Activated CD4-positive, alpha-beta T cell treated with anti-CD3 and anti-CD28 coated beads for 1 hour (primary cell): ENCODE results near the gene MEGF8.

Experiments used
- DNase-seq: peaks from one replicate; pipeline ENCODE4 v3.0.0-alpha.2; 2020

Gene MEGF8

DNA sequence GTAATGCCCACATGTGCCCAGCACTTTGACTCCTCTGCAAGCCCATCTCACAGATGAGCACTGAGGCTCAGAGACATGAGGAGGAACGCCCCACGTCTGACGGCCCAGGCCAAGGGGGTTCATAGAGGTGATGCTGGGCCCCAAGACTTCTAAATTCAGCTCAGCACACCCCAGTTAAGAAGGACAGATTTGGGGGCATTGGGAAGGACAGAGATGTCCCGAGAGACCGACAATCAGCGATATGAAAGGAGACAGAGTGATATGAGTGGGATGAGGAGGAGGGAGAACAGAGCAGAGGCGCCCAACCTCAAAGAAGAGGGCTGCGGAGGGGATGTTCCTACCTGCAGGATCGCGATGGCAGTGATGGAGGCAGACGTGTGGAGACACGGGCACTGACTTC is 64.5 kb downstream of the MEGF8 start, which contains the start of gene CNFN:
Gene CNFN, minus strand, starts transcription at position 399 of the 400 bp plus-strand sequence. CDS start 1,260 bp downstream, outside the sequence.
- no peak for DNase-seq

DNA sequence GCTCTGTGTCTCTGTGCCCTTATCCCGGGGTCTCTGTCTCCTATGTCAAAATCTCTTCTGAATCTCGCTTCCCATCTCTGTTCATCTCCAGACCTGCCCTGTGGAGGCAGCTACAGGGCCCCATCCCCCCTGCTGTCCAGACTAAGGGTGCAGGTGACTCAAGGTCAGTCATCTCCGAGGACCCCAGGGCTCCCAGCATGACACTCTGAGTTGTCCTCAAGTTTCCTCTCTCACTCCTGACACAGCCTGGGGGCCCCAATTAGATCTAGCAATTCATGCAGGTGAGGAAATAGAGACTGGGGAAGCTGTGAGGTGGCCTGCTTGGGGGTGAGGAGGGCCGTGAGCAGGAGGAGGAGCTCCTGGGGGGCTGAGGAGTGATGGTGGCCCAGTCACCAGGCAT is 66.7 kb downstream of the MEGF8 start:
- no peak for DNase-seq

DNA sequence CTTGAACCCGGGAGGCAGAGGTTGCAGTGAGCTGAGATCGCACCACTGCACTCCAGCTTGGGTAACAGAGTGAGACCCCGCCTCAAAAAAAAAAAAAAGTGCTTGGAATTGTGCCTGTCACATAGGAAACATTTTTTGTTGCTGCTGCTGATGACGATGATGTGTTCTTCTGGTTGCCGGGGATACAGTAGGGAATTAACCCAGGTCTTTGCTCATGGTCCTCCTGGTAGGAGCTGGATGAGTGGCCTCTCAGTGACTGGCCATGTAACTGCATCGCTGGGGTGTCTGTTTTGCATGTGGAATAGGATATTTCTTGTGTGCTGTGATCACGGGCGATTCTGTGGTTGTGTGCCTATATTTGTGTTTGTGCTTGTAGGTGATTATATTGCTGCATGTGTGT is 69.3 kb downstream of the MEGF8 start:
- no peak for DNase-seq

DNA sequence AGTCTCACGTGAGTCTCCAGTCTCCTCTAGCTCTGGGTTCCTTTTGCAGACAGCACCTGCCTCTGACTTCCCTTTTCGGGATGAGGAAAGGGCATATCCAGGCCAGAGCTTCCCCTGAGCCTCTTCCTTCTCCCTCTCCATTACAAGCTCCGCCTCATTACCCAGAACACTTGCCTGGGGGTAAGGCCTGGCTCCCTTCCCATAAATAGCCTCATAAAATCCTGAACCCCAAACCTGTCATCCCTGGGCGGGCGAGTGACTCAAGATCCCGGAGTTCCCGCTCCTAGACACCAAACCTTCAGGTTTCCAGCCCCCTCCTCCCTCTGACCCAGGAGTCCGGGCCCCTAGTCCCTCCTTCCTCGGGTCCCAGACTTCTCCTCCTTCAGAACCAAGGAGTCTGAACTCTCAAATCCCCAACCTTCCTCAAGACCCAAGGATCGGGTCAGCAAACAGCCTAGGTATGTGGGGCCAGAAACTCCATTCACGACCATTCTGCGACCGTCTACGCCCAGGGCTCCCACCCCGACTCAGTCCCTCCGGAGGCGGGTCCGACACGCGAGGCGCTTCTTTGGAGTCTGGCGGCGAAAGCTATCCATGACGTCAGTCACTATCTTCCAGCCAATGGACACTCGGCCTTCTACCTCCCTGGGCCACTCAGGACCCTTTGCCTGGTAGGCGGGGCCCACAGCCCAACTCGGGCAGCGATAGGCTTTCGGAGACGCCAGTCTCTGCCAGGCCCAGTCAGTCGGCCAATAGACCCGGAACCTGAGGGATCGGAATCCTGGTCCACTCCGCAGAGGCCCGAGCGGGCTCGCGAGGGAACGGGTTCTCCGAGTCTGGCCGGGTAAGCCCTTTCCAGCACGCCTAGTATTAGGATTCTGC is 71.2 kb downstream of the MEGF8 start:
- DNase-seq: peak; percentile 83

DNA sequence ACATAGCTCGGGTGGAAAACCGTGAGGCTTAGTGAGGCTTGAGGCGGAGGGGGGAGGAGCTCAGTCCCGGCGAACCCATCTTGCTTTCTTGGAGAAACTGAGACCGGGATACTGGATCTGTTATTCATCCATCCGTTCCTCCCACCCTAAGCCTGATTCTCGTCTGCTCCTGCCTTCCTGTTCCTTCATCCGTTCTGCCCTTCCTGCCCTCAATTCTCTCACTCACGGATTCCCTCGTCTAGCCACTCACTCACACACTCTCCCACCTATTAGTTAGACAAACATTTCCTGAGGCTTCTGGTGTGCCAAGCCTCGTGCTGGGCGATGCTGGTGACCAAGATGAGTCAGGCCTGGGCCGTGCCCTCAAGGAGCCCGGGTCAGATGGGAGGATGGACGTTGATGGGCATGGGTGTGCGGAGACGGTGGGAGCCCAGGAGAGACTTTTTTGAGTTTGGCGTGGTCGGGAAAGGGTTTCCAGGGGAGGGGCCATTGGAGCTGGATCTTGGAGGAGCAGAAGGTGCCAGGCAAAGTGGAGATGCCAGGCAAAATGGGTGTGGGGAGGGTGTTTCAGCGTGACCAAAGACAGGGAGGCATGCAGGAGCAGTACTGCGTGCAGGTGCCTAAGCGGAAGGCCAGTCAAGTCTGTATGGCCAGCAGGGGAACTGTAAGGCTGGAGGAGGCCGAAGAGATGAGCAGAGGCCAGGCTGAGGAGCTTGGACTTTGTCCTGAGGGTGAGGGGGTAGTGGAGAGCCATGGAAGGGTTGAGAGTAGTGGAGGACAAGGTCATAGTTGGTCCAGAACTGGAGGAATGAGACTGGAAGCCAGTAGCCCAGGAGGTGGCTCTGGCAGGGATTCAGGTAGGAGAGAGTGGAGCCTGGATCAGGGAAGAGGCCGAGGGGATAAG is 72.1 kb downstream of the MEGF8 start:
- no peak for DNase-seq

DNA sequence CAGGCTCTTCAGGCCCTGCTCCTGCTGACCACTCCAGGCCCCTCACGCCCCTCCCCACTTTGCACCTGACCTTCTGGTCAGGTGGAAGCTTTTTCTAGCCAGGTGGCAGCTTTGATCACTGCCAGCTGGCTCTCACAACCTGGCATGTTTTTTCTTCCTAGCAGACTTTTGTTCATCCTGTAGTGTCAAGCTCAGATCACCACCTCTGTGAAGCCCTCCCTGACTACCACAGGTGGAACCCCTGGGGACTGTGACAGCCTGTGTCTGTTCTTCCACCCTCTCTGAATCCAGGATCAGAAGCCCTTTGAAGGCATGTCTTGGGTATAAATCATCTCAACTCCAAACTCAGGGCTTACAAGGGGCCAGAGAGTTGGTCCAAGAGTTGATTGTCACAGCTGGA is 75.0 kb downstream of the MEGF8 start:
- DNase-seq: no peak

DNA sequence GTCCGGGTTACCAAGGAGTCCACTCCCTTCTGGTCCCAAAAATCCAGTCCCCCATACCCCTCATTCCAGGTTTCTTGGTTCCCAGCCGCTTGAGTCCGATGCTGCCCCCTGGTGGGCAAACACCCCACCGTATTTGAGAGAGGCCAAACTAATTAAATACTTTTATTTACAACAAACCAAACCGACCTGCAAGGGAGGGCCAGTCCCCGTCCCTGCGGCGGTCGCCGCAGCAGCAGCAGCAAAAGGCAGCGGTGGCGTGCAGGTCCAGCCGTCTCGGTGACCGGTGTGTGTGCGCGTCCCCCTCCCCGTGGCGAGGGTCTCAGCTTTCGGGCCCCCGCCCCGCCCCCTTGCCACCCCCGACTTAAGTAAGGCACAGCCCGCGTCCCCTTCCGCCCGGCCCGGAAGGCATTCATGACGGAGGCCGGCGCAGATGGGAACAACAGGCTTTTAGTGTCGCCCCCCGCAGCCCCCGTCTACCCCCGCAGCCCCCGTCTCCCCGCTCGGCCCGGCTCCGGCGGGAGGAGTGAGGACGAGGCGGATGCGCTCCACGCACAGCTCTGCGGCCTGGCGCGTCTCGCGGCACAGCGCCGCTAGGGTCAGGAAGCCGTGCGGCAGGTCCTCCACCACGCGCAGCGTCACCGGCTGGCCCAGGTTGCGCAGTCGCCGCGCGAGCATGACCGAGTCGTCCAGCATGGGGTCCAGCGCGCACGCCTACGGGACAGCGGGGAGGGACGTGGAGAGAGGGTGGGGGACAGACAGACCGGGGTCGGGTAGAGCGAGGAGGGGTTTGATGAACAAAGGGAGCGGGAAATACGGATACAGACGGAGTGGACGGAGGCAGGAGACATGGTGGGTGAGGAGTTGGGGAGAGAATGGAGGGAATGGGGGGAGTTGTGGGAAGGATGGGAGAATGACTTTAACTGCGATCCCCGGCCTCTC is 76.2 kb downstream of the MEGF8 start:
- peak; percentile 58 for DNase-seq

DNA sequence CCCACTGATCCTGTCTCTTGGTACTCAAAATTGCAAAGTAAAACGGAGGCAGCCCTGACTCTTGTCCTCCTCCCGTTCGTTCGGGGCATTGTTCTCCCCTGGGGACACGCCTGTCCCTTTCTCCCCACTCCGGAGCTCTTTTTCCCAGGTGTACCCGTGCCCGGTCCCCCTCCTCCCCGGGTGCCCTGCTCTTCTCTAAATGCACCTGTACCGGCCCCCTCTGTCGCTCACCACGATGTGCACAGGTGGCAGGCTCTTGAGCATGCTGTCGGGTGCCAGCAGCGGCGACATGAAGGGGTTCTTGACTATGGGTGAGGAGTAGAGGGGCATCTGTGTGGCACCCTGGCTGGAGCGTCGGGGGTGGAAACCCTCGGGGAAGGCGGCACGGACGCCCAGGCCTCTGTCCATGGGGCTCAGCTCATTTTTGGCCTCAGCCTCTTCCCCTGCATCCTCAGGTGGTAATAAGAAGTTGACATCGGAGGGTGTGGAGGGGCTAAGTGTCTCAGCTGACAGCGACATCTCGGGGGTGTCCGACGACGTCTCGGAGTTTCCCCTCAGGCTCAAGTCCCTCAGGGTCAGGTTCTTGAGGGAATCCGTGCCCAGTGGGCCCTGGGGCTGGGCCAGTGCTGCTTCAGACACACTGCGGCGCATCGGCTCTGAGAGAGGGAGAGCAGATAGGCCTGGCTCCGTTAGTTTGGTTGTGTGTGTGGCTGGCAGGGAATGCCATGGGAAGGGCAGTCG is 77.1 kb downstream of the MEGF8 start:
- no peak for DNase-seq

DNA sequence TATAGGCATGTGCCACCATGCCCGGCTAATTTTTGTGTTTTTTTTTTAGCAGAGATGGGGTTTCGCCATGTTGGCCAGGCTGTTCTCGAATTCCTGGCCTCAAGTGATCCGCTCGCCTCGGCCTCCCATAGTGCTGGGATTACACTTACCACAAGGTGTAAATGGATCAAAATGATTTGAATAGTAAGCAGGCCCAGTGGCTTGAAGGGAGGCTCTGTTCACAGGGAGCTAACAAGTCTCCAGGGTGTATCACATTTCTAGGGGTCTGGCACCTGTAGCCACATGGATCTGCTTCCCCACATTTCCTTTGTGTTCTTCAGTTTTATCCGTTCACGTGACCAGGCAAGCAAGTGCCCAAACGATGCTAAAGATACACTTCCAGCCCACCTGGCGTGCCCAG is 78.2 kb downstream of the MEGF8 start:
- DNase-seq: no peak

DNA sequence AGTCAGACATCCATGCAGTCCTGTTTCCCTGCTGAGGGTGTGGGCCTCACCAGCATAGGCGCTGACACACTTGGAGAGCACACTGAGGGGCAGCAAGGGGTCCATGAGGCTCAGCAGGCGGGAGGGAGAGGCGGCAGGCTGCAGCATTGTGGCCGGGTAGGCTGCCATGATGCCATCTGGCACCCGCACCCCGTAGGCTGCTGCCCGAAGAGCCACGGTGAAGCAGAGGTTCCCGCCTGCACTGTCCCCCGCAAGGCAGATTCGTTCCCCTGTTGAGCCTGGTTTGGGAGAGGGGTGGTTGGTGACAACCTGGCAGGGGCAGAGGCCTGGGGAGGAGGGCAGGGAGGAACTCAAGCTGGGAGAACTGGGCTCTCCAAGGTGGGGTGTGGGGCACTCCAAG is 80.7 kb downstream of the MEGF8 start:
- DNase-seq: no peak

DNA sequence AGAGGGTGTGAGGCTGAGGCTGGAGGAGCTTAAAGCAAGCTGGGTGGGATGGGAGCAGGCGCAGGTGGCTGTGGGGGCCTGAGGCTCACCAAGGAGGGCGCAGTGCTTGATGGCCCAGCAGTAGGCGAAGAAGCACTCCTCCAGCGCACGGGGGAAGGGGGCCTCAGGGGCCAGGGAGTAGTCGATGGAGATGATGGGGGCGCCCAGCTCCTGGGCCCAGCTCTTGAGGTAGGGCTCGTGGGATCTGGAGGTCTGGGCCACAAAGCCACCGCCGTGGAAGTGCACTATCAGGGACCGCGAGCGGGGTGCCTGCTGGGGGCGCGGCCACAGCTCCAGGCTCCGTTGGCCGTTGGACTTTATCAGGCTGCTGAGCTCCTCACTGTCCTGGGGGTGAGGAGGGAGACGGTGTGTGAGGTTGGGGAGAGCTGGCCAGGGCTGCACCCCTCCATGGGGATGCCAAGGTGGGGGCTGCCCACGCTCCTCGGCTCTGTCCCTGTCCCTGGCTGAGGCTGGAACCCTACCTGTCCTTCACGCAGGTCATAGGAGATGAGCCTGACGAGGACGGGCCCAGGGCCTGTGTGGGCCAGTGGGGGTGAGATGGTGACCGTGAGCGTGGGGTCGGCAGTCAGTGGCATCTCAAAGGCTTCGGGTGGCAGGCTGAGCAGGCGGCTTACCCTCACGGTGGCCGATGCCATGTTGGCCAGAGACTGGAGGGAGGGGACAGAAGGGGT is 81.8 kb downstream of the MEGF8 start:
- no peak for DNase-seq

DNA sequence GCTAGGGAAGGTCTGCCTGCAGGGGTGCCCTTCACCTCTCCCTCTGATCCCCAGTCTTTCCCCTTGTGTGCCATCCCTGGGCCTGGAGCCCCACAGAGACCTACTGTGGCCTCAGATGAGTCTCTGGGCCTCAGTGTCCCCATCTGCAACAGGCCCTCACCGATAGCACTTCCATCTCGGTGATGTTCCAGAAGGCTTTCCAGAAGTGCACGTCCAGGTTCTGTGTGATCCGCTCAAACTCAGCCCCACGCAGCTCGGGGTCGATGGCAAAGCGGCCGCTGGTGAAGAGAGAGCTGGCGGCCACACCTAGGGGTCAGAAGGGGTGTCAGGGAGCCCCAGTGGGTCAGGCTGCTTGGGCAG is 82.4 kb downstream of the MEGF8 start:
- no peak for DNase-seq

DNA sequence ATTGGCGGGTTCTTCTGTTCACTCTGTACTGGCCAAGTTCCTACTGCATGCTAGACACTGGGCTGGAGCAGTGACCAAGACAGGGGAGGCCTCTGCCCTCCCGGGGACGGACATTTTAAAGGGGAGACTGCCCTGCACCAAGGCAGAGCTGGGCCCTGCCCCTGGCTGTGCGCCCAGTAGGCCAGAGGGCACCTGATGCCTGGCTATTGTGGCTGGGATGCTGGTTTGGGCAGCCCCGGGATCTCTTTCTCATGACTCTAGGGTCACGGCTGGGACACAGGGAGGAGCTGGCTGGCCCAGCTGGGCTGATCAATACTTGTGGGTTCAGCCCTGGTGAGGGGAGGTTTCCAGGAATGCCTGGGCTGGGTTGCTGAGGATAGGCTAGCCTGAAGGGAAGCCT is 84.0 kb downstream of the MEGF8 start:
- no peak for DNase-seq

DNA sequence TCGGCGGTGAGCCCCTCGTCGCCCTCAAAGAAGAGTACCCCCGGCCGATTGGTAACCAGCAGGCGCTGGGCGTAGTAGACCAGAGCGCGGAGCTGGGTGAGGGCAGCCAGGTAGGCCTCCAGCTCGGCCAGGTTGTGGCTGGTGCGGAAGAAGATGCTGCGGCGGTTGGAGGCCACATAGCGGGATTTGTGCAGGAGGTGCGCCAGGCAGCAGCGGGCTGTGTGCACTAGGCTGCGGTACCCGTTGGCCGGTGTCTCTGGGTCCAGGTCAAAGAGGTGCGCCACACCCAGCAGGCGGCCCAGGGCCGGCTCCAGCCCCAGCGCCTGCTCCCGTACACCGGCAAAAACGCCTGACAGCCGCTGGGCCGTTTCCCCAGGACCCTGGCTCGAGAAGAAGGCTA is 84.9 kb downstream of the MEGF8 start:
- DNase-seq: no peak

DNA sequence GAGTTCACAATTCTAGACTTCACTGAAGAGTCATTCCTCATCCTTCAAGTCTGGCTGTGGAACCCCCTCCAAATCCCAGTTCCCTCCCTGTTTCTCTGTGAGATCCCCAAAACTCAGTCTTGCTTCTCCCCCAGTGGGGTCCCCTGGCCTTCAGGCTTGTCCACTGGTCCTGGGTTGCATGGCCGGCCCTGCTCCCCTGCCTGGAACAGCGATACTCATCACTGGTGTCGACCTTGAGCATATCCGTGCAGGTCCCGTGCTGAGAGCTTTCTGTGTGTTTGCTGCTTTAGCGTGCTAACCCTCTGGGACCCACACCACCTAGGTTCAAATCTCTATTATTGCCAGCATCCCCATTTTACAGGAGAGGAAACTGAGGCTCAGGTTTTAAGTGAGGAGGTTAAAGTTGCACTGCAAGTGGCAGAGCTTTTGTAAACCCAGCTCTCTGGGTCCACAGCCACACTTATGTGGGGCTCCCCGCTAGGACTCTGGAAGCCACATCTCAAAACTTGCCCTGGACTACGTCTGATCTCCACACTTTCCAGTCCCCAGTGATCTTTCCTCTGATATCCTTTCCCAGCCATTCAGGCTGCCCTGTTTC is 86.2 kb downstream of the MEGF8 start:
- DNase-seq: no peak

DNA sequence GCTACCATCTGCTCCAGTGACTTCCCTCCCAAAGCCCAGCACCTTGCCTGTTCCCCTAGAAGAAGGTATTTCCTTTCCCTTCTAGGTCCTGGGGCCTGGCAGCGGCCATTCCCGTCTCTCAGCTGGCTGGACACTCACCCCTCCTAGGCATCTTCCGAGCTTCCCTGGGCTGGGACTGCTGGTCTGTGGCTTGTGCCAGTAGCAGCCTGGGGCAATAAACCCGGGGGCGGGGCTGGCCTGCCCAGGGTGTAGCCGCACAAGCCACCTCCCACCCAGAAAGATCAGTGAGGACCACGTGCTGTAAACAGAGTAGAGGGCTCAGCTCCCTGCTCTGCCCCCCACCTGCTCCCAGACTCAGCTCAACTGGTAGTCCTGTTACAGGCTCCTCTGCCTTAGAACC is 86.8 kb downstream of the MEGF8 start:
- DNase-seq: no peak

DNA sequence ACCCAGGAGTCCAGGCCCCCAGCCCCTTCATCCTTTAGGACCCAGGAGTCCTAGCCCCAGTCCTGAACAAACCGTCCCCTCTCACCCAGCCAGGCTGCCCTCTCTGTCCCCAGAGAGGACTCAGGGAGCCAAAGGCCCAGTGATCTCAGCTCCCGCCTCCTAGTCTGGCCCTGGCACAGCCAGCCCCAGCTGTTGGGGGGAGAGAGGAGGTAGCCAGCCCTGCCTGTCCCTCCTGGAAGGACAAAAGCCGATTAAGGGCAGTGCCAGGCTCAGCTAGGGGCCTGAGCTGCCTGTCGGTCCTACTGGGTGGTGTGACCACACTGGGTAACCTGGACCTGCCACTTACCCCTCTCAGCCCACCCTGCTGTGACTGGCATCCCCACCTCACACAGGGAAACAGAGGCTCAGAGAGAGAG is 87.2 kb downstream of the MEGF8 start:
- no peak for DNase-seq

DNA sequence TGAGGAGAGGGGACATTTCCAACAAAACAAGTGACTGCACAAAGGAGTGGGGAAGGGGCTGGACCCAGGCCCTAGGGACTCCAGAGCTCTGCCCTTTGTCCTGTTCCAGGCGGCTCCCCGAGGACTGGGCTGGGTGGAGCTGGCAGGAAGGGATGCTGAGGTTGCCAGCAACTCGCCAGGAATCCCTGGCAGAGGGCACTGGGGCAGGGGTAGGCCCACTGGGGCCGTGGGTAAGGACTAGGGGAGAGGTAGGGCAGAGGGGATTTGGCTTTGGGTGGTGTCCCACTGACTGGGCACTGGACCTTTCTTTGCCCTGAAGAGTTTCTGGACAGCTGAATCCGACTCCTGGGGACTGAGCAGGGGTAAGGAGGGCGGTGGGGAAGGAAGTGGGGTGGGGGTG is 93.9 kb downstream of the MEGF8 start:
- DNase-seq: no peak

DNA sequence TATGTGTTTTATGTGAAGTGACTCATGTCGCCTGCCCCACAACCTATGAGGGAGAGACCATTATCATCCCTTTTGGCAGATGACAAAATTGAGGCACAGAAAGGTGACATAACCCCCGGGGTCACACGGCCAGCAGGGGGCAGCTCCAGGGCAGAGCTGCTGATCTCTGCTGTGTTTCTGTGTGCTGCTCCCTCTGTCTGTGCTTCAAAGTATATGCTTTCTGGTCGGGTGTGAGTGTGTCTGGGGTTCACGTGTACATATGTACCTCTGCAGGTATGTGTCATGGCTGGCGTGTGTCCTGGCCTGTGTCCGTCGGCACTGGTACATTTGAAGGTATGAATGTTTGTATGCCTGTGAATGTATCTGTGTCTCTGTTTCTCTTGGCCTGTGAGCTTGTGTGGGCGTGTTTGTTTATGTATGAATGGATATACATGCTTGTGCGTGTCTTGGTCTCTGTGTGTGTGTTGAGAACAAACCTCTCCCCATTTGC is 94.7 kb downstream of the MEGF8 start:
- DNase-seq: peak; percentile 63

DNA sequence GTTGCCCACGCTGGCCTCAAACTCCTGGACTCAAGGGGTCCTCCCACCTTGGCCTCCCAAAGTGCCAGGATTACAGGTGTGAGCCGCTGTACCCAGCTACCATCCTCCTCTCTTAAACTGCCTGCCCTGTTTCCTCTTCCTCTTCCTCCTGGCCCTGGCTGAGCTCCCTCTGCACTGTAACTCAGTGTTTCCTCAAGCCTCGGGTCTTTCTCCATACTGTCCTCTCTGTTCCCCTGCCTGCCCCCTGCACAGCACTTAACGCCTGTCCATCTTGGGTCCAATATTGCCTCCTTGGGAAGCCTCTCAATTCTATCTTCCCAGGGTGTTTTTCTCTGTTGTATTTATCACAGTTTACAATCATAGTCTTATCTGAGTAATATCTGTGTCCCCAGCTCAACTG is 95.7 kb downstream of the MEGF8 start:
- DNase-seq: no peak

DNA sequence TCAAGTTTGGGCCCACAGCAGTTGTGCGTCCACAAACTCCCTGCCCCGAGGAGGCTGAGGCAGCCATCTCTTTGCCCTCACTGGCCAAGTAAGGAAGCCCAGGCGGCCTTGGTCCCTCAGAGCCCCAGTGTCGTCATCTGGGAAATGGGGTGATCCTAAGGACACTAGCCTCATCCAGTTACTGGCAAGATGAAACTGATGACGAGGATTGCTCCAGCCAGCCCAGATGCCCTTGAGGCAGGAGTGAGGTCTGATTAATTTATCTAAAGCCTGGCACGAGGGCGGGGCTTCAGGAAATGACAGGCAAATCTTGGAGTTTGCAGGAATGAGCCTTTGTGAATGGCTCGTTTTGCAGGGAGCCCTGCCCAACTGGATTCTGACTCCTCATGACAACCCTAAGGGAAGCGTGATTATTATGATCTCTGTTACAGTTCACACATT is 96.2 kb downstream of the MEGF8 start:
- no peak for DNase-seq
